Left lobe of liver (tissue), 2 donors: ENCODE data around the gene ADGRG7. TPM values are rescaled to one million over a fixed set of nuclear protein-coding genes. Genes with fewer than 3 reads are reported as not detected.

Experiments
- ATAC-seq: fragments of 200-7000 bp; cut with Tn5 transposase; one replicate; pipeline ENCODE4 v1.9.1; 2020; ENCODE audit warnings: mild to moderate bottlenecking, moderate library complexity
- DNase-seq: peaks from one replicate; pipeline ENCODE4 v3.0.0-alpha.2; 2020; ENCODE audit warnings: low spot score
- total RNA-seq: library from RNA; stranded (reverse); gene quantifications from one replicate; pipeline ENCODE4 v1.2.1, GENCODE V29; 2021
- donor health status: DM: no; HTN: no; CAD: no; lungs with moderate emphysema.
- donor health status: DM: no; HTN: yes; CAD: no.

Gene ADGRG7
- total RNA-seq, 1 donor from 2014 or later = 17.0 TPM

- ATAC-seq (no peak), DNase-seq (no peak)
Observed at GRCh38 chr3:100696161-100696560, 86.8 kb downstream of the ADGRG7 start.

GRCh38 chr3:100697172-100697571 is 87.8 kb downstream of the ADGRG7 start:
- peak; percentile 84 for ATAC-seq
- DNase-seq = peak; percentile 63

DNA sequence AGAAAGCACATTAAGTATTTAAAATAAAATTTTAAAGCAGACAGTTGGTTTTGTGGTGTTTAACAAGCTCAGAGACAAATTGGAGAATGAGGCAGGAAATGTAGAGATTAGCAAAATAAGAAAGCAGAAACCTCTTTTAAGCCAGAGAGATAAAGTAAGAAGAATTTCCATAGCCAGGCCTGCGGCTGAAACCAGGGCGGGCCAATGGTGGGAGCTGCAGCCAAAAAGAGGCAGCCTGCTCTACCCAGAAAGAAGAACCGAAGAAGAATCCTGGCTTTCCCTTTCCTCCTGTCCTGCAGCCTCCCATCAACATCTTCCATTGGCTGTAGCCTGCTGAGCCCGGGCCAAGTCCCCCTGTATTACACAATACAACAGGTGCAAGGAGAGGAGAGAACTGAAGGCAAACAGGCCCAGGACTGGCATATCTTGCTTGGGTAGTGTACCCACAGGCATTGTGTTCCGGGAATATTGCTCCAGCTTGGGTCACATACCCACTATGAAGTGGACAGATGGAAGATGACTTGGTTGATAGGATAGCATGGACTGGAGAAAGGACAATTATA is 88.4 kb downstream of the ADGRG7 start:
- ATAC-seq = peak; percentile 70
- DNase-seq = peak; percentile 63

DNA sequence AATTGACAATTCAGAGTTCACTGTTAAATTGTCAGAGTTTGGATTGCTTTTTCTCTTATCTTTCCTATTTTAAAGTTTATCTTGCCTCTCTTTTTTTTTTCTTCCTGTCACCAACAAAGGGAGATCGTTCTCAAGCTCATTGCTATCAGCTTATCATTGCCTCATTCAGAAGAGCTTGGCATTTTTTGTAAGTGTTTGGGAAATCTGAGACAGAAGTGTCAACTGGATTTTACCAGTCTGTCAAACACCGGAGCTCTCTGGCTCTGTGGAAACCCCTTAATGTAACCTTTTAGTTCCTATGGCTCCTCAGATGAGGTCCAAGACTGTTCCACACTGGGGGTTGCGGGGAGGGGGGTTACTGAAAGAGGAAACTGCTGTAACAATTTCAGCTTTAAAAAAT is 89.3 kb downstream of the ADGRG7 start:
- DNase-seq (no peak), ATAC-seq (no peak)

GRCh38 chr3:100700708-100701107 is 91.3 kb downstream of the ADGRG7 start:
- DNase-seq = no peak

GRCh38 chr3:100702082-100702979 is 92.9 kb downstream of the ADGRG7 start:
- DNase-seq (no peak), ATAC-seq (peak; percentile 64)

More at GRCh38 chr3:100700708-100701107, 91.3 kb downstream of the ADGRG7 start:
- no peak for ATAC-seq

DNA sequence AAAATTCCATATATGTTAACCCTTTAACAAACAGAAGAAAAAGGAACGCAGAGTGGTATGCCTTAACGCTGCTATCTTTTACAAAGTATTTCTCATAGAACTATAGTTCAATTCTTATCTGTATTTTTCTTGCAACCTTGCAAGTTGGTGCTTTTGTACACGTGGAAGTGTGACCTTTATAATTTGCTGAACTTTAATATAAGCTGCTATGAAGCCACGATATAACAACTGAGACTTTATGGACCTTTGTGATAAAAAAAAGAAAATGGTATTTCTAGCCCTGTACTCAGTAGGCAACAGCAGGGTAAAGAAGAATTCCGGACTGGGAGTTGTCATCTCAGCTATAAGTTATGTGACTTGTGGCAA is 93.6 kb downstream of the ADGRG7 start:
- ATAC-seq (no peak), DNase-seq (no peak)

DNA sequence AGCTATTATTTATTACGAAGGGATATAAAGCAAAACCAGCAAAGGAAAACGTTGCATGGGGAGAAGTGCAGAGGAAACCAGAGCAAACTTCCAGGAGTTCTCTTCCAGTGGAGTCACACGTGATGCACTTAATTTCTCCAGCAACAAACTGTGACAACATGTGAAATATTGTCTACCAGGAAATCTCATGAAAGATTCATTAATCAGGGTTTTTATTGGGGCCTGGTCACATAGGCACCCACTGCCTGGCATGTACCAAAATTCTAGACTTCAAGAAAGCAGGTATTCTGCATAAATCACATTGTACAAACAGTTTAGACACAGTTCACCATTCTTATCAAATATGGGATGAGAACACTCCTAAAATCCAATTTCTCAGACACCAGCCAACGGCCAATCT is 94.5 kb downstream of the ADGRG7 start:
- DNase-seq (no peak), ATAC-seq (no peak)

DNA sequence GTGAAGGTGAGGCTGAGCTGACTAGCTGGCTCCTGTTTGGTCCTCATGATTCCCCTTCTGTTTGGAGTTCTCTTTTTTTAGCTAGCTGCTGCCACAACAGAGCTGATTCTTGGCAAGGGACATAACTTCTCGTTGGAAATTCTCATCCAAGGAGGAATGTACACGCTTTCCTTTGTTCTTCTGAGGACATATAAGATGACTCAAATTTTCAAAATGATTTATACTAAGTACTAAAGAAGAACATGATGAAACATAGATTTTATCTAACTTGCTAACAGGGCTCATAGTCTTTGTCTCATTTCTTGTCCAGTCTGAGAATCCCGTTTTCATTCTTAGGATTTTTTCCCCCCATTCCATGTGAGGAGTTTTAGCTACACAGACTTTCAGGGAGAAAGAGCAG is 97.0 kb downstream of the ADGRG7 start:
- DNase-seq (no peak), ATAC-seq (no peak)

DNA sequence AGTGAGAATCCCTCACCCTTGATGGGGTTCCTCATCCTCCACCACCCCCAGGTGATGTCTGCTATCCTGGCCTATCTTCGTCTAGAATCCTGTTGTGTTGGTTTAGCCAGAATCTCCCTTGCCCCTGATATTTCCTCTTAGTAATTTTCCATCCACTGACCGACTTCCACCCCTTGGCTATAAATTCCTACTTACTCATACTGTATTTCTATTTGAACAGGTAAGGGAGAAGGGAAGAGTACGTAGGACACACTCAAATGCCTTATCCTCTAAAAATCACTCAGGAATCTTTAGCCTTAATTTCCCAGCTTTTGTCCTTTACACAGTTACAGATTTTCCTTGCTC is 99.2 kb downstream of the ADGRG7 start:
- DNase-seq (no peak), ATAC-seq (no peak)

DNA sequence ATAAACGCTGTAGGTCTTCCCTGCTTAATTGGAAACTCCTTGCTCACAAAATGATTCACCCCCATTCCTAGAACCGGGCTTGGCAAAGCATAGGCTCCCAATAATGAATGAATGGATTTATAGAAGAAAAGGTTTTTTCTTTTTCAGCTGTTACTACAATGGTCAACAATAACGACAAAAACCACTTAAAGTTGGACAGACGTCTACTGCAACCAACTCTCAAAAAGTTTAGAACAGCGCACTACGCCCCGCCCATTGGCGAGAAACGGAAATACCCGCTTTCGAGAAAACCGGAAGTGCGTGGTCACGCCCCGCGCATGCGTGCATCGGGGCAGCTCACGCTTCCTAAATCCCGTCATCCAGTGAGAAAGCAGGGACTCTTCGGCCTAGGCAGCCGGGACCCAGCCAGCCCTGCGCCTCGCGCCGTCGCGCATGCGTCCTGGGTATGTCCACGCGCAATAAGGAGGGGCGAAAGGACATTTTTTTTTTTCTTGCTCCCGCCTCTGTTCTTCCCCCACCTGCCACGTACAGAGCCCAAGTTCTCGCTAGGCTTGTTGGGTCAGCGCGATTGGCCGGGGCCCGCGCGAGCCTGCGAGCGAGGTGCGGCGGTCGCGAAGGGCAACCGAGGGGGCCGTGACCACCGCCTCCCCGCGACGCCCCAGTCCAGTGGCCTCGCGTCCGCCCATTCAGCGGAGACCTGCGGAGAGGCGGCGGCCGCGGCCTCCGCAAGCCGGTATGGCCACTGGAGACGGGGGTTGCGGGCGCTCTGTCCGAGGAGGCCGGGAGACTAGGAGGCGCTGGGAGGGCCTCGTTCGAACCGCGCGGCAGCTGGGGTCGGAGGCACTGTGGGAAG is 99.8 kb downstream of the ADGRG7 start, which contains the start of gene TFG:
TSS of gene TFG (plus strand) at position 506 of the 853 bp plus-strand sequence. CDS start 4,192 bp downstream, outside the sequence.
- DNase-seq (peak; percentile 99), ATAC-seq (peak; percentile 93)

GRCh38 chr3:100709842-100710260 is 100.5 kb downstream of the ADGRG7 start:
- no peak for DNase-seq
- ATAC-seq = peak; percentile 35

- DNase-seq (no peak), ATAC-seq (peak; percentile 2)
Observed at GRCh38 chr3:100710261-100710968, 101.0 kb downstream of the ADGRG7 start.

GRCh38 chr3:100715176-100715575 is 105.8 kb downstream of the ADGRG7 start:
- ATAC-seq (no peak), DNase-seq (no peak)

- DNase-seq (no peak), ATAC-seq (peak; percentile 45)
Observed at GRCh38 chr3:100717063-100717462, 107.7 kb downstream of the ADGRG7 start.

DNA sequence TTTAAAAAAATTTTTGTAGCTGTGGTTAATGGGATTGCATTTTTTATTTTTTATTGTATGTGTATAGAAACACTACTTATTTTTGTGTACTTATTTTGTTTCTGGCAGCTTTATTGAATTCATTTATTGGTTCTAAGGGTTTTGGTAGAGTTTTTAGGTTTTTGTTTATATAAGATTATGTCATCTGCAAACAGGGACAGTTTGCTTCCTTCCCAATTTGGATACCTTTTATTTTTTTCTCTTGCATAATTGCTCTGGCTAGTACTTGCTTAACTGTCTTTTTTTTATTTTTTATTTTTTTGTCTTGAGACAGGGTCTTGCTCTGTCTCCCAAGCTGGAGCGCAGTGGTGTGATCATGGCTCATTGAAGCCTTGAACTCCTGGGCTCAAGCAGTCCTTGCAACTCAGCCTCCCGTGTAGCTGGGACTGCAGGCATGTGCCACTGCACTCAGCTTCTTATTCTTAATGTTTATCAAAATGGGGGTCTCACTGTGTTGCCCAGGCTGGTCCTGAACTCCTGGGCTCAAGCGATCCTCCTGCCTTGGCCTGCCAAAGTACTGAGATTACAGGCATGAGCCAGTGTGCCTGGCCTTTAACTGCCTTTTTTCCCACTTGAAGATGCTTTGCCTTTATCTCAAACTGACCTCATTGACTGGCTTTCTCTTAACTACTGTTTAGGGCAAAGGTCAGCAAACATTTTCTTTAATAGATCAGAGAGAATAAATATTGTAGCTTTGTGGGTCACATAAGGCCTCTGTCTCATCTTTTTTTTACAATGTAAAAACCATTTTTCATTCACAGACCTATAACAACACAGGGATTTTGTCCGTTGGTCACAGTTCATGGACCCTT is 108.5 kb downstream of the ADGRG7 start:
- ATAC-seq (peak; percentile 80), DNase-seq (no peak)

- ATAC-seq (no peak), DNase-seq (no peak)
Observed at GRCh38 chr3:100719136-100719535, 109.7 kb downstream of the ADGRG7 start.

DNA sequence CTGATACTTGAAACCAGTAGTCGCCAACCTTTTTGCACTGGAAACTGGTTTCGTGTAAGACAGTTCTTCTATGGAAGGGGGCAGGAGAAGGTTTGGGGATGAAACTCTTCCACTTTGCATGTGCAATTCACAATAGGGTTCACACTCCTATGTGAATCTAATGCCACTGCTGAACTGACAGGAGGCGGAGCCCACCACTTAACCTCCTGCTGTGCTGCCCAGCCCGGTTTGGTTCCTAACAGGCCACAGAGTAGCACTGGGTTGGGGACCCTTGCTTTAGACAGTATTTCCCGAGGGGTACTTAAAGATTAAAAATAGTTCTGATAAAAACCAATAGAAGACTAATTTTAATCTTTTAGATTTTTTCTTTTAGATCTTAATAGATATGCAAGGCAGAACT is 111.0 kb downstream of the ADGRG7 start:
- DNase-seq (no peak), ATAC-seq (no peak)

DNA sequence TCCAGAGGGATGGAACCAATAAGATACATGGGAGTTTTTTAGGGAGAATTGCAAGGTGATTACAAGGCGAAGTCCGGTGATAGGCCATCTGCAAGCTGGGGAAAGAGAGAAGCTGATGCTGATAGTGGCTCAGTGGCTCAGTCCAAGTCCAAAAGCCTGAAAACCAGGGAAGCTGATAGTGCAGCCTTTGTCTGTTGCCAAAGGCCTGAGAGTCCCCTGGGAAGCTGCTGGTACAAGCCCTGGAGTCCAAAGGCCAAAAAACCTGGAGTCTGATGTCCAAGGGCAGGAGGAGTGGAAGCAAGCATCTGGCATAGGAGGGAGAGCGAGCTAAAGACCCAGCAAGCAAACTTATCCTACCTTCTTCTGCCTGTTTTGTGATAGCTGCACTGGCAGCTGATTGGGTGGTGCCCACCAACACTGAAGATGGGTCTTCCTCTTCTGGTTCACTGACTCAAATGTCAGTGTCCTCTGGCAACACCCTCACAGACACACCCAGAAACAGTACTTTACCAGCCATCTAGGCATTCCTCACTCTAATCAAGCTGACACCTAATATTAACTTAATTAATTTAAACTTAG is 116.6 kb downstream of the ADGRG7 start:
- ATAC-seq = peak; percentile 95
- DNase-seq = peak; percentile 80
